HUDEP-2 (cell line): ENCODE data around the gene MAN2A1.

ENCODE experiments used
- DNase-seq, 76 experiments: peaks; one replicate each; lab custom pipeline; 2025; ENCODE audit not compliant: unreplicated experiment in 76 of 76; lab: John Stamatoyannopoulos, UW

Gene MAN2A1

GRCh38 chr5:109689740-109690241 lies at the start of gene MAN2A1:
Gene MAN2A1 (plus strand): TSS chr5:109689927. CDS start chr5:109690418, 491 bp downstream.
- DNase-seq: peak in 75 of 76 experiments; percentile 9 to 82 (median 68)

- no peak for DNase-seq
Observed at GRCh38 chr5:109640976-109641375, 48.8 kb upstream of the MAN2A1 start.

- DNase-seq: no peak
Observed at GRCh38 chr5:109643791-109644350, 45.9 kb upstream of the MAN2A1 start.

- DNase-seq: no peak
Observed at GRCh38 chr5:109644829-109645228, 44.9 kb upstream of the MAN2A1 start.

GRCh38 chr5:109645707-109646192 lies 44.0 kb upstream of the MAN2A1 start:
- DNase-seq: no peak

GRCh38 chr5:109649318-109649717 lies 40.4 kb upstream of the MAN2A1 start:
- DNase-seq: no peak

GRCh38 chr5:109650493-109650892 lies 39.2 kb upstream of the MAN2A1 start:
- DNase-seq: no peak

- no peak for DNase-seq
Observed at GRCh38 chr5:109652096-109652495, 37.6 kb upstream of the MAN2A1 start.

GRCh38 chr5:109653042-109653441 lies 36.7 kb upstream of the MAN2A1 start:
- no peak for DNase-seq

- DNase-seq: no peak
Observed at GRCh38 chr5:109653561-109654239, 36.0 kb upstream of the MAN2A1 start.

- DNase-seq: no peak
Observed at GRCh38 chr5:109654455-109654854, 35.3 kb upstream of the MAN2A1 start.

- DNase-seq: no peak
Observed at GRCh38 chr5:109655841-109656240, 33.9 kb upstream of the MAN2A1 start.

- DNase-seq: peak in 4 of 76 experiments; percentile 3 to 46 (median 22)
Observed at GRCh38 chr5:109656829-109657228, 32.9 kb upstream of the MAN2A1 start.

GRCh38 chr5:109659901-109660300 lies 29.8 kb upstream of the MAN2A1 start:
- DNase-seq: no peak

- no peak for DNase-seq
Observed at GRCh38 chr5:109660301-109660700, 29.4 kb upstream of the MAN2A1 start.

- DNase-seq: no peak
Observed at GRCh38 chr5:109668237-109668636, 21.5 kb upstream of the MAN2A1 start.

- no peak for DNase-seq
Observed at GRCh38 chr5:109668668-109669422, 20.9 kb upstream of the MAN2A1 start.

GRCh38 chr5:109669991-109670706 lies 19.6 kb upstream of the MAN2A1 start:
- no peak for DNase-seq

GRCh38 chr5:109671136-109671535 lies 18.6 kb upstream of the MAN2A1 start:
- DNase-seq: no peak

- no peak for DNase-seq
Observed at GRCh38 chr5:109674596-109674995, 15.1 kb upstream of the MAN2A1 start.

- DNase-seq: no peak
Observed at GRCh38 chr5:109676920-109677319, 12.8 kb upstream of the MAN2A1 start.
